Gastrocnemius medialis (tissue), 4 donors: ENCODE measurements around the gene IQCM.

Experiments
- POLR2A ChIP-seq, 2 donors: fragments of 450-650 bp; IDR thresholded peaks; one replicate each; pipeline ENCODE4 v1.6.1; 2017; ENCODE audit warnings: antibody characterized with exemption in 2 of 2, mild to moderate bottlenecking in 2 of 2, moderate library complexity in 2 of 2
- TF ChIP-seq, protein P1 (sequence below), 5 experiments: fragments of 450-650 bp in 3 of 5; fragments of 200-600 bp in 2 of 5; sonication (generic) in 2 of 5; IDR thresholded peaks in 4 of 5; conservative IDR thresholded peaks in 1 of 5; 1 replicate in 4 of 5; 2 replicates in 1 of 5; pipeline ENCODE4 v1.5.1; 2016 to 2019; ENCODE audit warnings: antibody characterized with exemption in 5 of 5, mild to moderate bottlenecking in 3 of 5, moderate library complexity in 3 of 5

DNA sequence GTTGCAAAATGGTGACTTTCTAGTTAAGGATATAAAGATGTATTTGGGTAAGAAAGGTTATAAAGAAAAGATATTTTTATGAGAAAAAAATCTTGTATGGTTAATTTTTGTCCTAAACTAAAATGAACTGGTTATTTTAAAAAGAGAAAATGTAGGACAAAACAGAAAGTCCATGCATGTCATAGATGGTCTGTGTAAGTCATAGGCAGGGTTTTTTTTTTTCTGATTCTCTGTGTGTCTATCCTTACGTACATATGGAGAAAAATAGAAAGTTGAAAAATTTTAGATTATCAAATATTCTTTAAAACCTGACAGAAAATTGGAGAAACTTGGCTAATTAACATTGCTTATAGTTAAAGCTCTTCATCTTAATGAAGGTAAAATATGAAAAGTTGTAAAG lies 493.4 kb downstream of the IQCM start:
- TF ChIP-seq POLR2A (IDR thresholded peaks at IDR 0.05) = no peak
- TF ChIP-seq, protein P1, sequence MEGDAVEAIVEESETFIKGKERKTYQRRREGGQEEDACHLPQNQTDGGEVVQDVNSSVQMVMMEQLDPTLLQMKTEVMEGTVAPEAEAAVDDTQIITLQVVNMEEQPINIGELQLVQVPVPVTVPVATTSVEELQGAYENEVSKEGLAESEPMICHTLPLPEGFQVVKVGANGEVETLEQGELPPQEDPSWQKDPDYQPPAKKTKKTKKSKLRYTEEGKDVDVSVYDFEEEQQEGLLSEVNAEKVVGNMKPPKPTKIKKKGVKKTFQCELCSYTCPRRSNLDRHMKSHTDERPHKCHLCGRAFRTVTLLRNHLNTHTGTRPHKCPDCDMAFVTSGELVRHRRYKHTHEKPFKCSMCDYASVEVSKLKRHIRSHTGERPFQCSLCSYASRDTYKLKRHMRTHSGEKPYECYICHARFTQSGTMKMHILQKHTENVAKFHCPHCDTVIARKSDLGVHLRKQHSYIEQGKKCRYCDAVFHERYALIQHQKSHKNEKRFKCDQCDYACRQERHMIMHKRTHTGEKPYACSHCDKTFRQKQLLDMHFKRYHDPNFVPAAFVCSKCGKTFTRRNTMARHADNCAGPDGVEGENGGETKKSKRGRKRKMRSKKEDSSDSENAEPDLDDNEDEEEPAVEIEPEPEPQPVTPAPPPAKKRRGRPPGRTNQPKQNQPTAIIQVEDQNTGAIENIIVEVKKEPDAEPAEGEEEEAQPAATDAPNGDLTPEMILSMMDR (IDR thresholded peaks at IDR 0.05 in 4 of 5, conservative IDR thresholded peaks at IDR 0.05 in 1 of 5) = no peak
